ENCODE results near the gene TULP3.

Gene TULP3

GRCh38 chr12:2973566-2973965 is 82.9 kb downstream of the TULP3 start:
- no peak for DNase-seq

GRCh38 chr12:2974560-2974971 is 83.9 kb downstream of the TULP3 start:
- DNase-seq: no peak

- no peak for DNase-seq
Measured at GRCh38 chr12:2976581-2976996, 85.9 kb downstream of the TULP3 start.

- DNase-seq: no peak
Measured at GRCh38 chr12:2977776-2978175, 87.1 kb downstream of the TULP3 start.

- DNase-seq: no peak
Measured at GRCh38 chr12:2979806-2980205, 89.1 kb downstream of the TULP3 start.

- DNase-seq: no peak
Measured at GRCh38 chr12:2980630-2981029, 89.9 kb downstream of the TULP3 start.

GRCh38 chr12:2982361-2982760 is 91.7 kb downstream of the TULP3 start:
- no peak for DNase-seq

- DNase-seq: no peak
Measured at GRCh38 chr12:2984249-2984648, 93.6 kb downstream of the TULP3 start.

- no peak for DNase-seq
Measured at GRCh38 chr12:2984698-2985097, 94.0 kb downstream of the TULP3 start.

GRCh38 chr12:2986876-2987275 is 96.2 kb downstream of the TULP3 start:
- DNase-seq: no peak

- DNase-seq: no peak
Measured at GRCh38 chr12:2988494-2988893, 97.8 kb downstream of the TULP3 start.

Data from NCI-H1092 (cell line).